Testis (tissue), 2 donors: ENCODE results near the gene IQGAP1.

Source experiments
- POLR2A ChIP-seq: fragments of 450-650 bp; IDR thresholded peaks from one replicate; pipeline ENCODE4 v1.6.1; 2017; ENCODE audit warnings: antibody characterized with exemption, mild to moderate bottlenecking, moderate library complexity
- TF ChIP-seq, protein P1 (sequence below), 3 experiments: fragments of 450-650 bp in 2 of 3; fragments of 200-600 bp in 1 of 3; sonication (generic) in 1 of 3; IDR thresholded peaks; one replicate each; pipeline ENCODE4 v1.5.1; 2016 to 2019; ENCODE audit warnings: antibody characterized with exemption in 3 of 3, mild to moderate bottlenecking in 2 of 3, moderate library complexity in 1 of 3

DNA sequence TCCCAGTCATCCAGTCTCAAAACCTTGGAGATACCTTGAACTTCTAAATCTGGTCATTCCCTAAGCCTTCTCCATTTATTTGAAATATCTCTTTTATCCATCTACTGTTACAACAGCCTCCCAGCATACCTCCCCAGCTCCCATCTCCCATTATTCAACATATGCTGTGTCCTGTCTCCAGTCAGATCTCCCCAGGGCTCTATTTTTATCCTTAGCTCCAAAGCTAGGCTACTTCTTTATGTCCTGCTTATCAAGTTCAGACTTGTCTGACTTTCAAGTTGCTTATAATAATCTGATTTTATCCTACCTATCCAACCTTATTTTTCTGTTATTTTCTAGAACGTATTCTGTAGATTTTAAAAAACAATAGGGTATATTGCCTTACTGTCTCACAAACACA lies 44.2 kb downstream of the IQGAP1 start:
- TF ChIP-seq, protein P1, sequence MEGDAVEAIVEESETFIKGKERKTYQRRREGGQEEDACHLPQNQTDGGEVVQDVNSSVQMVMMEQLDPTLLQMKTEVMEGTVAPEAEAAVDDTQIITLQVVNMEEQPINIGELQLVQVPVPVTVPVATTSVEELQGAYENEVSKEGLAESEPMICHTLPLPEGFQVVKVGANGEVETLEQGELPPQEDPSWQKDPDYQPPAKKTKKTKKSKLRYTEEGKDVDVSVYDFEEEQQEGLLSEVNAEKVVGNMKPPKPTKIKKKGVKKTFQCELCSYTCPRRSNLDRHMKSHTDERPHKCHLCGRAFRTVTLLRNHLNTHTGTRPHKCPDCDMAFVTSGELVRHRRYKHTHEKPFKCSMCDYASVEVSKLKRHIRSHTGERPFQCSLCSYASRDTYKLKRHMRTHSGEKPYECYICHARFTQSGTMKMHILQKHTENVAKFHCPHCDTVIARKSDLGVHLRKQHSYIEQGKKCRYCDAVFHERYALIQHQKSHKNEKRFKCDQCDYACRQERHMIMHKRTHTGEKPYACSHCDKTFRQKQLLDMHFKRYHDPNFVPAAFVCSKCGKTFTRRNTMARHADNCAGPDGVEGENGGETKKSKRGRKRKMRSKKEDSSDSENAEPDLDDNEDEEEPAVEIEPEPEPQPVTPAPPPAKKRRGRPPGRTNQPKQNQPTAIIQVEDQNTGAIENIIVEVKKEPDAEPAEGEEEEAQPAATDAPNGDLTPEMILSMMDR (IDR thresholded peaks at IDR 0.05): no peak
- no peak for TF ChIP-seq POLR2A
